Amygdala (tissue), 56 donors: Measurements from ENCODE around the gene NDUFV2.
"Not testable (repeated sequence)": the region's sequence is repeated elsewhere in the genome, so short reads cannot be mapped to it uniquely, and the experiment has no call there.

ENCODE experiments used
- DNase-seq, 56 donors: peaks; one replicate each; lab custom pipeline; 2025; lab: John Stamatoyannopoulos, UW

NDUFV2 gene

GRCh38 chr18:9088727-9089126 lies 13.8 kb upstream of the NDUFV2 start:
- DNase-seq, result not testable (repeated sequence)

DNA sequence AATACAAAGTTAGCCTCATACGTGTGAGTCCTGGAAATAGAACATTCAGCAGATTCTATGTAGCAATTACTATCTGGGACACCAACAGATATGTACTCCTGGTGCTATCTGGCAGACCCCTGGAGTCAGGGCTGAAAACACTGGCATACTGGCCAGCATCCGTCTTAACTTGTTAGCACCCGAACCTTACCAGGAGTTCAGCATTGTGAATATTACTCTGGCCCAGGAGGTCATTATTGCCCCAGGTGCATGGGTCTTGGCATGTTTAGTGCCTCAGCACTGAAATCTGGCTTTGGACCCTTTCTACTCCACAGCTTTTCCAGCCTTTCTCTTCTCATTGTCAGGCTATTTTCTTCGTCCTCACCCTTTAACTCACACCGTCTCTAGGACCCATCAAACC lies 11.9 kb upstream of the NDUFV2 start:
- no peak for DNase-seq

- DNase-seq, result no peak
Observed at GRCh38 chr18:9091066-9091476, 11.4 kb upstream of the NDUFV2 start.

DNA sequence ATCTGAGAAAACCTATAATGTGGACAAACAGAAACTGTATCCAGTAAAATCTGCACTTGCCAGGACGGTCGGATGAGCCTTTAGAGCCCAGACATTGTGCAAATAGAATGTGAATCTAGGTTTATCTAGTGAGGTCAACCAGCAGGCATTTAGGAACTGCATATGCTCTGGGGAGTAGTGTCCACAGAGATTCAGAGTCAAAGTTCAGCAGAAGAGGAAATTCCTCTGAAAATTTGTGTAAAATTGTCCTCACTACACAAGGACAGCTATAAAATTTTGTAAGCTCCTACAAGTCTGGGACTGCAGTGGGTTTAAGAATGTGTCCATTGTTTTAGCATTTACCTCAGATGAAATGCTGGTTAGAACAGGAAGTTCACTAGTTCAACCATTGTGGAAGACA lies 9.8 kb upstream of the NDUFV2 start:
- no peak for DNase-seq

DNA sequence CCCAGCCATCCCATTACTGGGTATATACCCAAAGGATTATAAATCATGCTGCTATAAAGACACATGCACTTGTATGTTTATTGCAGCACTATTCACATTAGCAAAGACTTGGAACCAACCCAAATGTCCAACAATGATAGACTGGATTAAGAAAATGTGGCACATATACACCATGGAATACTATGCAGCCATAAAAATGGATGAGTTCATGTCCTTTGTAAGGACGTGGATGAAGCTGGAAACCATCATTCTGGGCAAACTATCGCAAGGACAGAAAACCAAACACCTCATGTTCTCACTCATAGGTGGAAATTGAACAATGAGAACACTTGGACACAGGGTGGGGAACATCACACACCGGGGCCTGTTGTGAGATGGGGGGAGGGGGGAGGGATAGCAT lies 9.4 kb upstream of the NDUFV2 start:
- DNase-seq, result not testable (repeated sequence)

GRCh38 chr18:9094307-9095226 lies 7.9 kb upstream of the NDUFV2 start:
- no peak for DNase-seq

- no peak for DNase-seq
Observed at GRCh38 chr18:9095297-9096006, 7.0 kb upstream of the NDUFV2 start.

DNA sequence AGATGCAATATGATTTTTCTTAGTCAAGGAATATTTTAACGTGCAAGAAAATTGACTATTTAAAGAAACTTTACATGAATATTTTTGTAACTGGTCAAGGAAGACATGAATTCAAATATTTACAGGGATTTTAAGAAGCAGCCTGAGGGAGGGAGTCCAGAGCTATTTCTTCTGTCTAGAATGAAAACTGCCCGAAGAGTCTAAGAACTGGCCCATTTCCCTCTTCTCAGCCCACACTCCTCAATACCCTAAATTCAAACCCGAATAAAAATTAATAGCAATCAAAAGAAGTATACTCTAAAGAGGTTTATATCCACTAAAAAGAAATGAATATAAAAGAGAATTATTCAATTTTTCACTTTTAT lies 6.5 kb upstream of the NDUFV2 start:
- DNase-seq, result no peak

- DNase-seq, result no peak
Observed at GRCh38 chr18:9096685-9097084, 5.8 kb upstream of the NDUFV2 start.

GRCh38 chr18:9097349-9097748 lies 5.2 kb upstream of the NDUFV2 start:
- no peak for DNase-seq

- no peak for DNase-seq
Observed at GRCh38 chr18:9100796-9101195, 1.7 kb upstream of the NDUFV2 start.

DNA sequence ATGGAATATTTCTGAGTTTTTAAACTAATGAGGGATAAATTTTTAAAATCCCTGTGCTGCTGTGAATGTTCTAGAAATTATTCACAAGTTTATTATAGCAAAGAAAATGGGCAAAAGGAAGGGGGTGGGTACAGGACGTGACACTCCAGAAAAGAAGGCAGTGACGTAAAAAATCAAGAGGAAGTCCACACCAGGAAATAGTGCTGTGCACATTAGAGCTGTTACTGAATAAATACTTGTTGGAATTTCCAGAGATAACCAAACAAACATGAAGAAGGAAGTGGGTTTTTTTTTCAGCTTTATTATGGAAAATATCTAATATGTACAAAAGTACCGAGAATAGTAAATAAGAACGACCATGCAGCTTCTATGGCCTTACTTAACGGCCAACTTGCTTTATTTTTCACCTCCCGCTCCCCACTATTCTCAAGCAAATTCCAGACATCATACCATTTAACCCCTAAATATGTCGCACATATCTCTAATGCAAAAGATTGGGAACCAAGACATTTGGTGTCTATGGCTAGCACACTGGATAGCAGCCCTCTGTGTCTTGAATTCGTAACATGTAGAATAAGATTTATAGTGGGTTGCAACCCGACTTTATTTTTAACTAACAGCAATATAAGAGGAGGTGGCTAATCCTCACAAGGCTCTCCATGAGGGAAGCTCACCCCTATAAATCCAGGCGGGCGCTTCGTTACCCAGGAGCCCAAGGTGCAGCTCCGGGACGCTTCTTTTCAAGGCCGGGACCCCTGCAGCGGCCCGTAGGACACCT lies 580 bp upstream of the NDUFV2 start:
- DNase-seq, result no peak

GRCh38 chr18:9103376-9103873 lies 926 bp downstream of the NDUFV2 start:
- DNase-seq, result no peak

DNA sequence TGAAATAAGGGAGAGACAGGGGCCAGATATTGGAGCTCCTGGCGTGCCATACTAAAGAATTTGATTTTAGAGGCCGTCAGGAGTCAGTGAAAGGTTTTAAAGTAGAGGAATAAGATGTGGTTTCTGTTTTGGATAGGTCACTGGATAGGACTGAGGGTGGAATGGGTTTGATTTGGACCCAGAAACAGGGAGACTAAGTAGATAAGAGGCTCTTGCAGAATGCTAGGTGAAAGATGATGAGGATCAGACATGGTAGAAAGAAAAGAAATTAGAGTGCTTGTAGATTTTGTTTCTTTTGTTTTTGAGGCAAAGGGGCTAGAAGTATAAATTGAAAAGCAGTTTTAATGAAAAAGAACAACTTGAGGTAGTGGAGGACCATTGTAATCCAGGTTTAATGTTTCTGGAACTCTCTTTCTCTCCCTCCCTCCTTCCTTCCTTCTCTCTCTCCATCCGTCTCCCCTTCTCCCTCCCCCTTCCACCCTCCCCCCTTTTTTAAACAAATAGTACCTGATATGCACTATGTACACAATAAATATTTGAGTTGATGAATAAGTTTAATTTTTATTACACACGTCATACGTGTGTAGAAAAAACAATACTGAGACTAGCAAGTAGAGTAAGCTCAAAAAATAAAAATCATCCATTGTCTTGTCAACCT lies 1.9 kb downstream of the NDUFV2 start:
- DNase-seq, result no peak

GRCh38 chr18:9105420-9105819 lies 2.9 kb downstream of the NDUFV2 start:
- DNase-seq, result no peak

DNA sequence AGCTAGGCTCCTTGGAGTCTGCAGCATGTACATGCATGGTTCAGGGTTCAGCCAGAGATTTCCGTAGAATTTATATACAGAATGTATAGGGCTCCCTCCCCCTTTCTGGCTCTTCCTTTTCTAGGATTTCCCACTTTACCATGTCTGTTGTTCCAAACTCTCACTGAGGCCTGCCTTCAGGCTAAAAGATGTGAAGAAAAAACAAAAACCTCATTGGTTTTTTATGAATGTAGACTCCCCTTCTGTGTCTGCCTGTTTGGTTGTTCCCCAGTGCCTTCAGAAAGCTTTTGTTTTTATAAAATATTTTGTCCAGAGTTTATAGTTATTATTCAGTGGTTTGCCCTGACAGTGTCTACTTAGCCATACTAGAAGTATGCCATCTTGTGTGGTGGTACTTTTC lies 3.6 kb downstream of the NDUFV2 start:
- DNase-seq, result no peak

GRCh38 chr18:9106800-9107584 lies 4.5 kb downstream of the NDUFV2 start:
- no peak for DNase-seq

- DNase-seq, result no peak
Observed at GRCh38 chr18:9108911-9109310, 6.4 kb downstream of the NDUFV2 start.

GRCh38 chr18:9109523-9109922 lies 7.0 kb downstream of the NDUFV2 start:
- DNase-seq, result no peak
